Heart right ventricle (tissue), 16 donors: Measurements from ENCODE around the gene SLC35G3. TPM values are rescaled to one million over a fixed set of nuclear protein-coding genes. Genes with fewer than 3 reads are reported as not detected.

Source experiments
- ATAC-seq, 8 donors: fragments of 200-7000 bp; cut with Tn5 transposase; one replicate each; pipeline ENCODE4 v1.9.1; 2020; ENCODE audit warnings: mild to moderate bottlenecking in 8 of 8, moderate library complexity in 8 of 8, moderate number of reproducible peaks in 1 of 8
- DNase-seq, 2 donors: peaks; one replicate each; pipeline ENCODE4 v3.0.0-alpha.2; 2020
- H3K27ac ChIP-seq, 10 donors: fragments of 200-600 bp; sonication (generic) in 2 of 10; one replicate each; pipeline versions ENCODE4 v1.5.0 to v1.8.0; 2020 to 2022; ENCODE audit warnings: mild to moderate bottlenecking in 3 of 10
- H3K27me3 ChIP-seq, 7 donors: fragments of 200-600 bp; one replicate each; pipeline ENCODE4 v1.8.0; 2021 to 2022; ENCODE audit warnings: mild to moderate bottlenecking in 2 of 7
- H3K36me3 ChIP-seq, 9 donors: fragments of 200-600 bp; sonication (generic) in 1 of 9; one replicate each; pipeline versions ENCODE4 v1.5.0 to v1.8.0; 2020 to 2022; ENCODE audit warnings: mild to moderate bottlenecking in 2 of 9
- H3K4me1 ChIP-seq, 9 donors: fragments of 200-600 bp; sonication (generic) in 1 of 9; one replicate each; pipeline versions ENCODE4 v1.5.0 to v1.8.0; 2020 to 2022; ENCODE audit warnings: mild to moderate bottlenecking in 4 of 9
- H3K4me3 ChIP-seq, 10 donors: fragments of 200-600 bp; sonication (generic) in 2 of 10; one replicate each; pipeline versions ENCODE4 v1.5.0 to v1.8.0; 2020 to 2022; ENCODE audit warnings: mild to moderate bottlenecking in 7 of 10, moderate library complexity in 2 of 10
- H3K9me3 ChIP-seq, 11 donors: fragments of 200-600 bp in 10 of 11; sonication (generic) in 2 of 11; one replicate each; pipeline versions ENCODE4 v1.5.0 to v1.8.0; 2013 to 2022; ENCODE audit warnings: mild to moderate bottlenecking in 2 of 11, control low read depth in 1 of 11, moderate library complexity in 1 of 11
- WGBS, 2 donors: extraction: QIAGEN DNeasy Blood & Tissue Kit; methylation state at CpG; one replicate each; pipeline ENCODE4 v1.1.7; 2013; ENCODE audit warnings: inconsistent platforms in 1 of 2; 5-methylcytosine and 5-hydroxymethylcytosine counted together
- intact Hi-C, 10 donors: fragments of 100-400 bp; cut with DNase I; formaldehyde crosslinking; loops; one replicate each; pipeline versions ENCODE4 v1.11.1 to v1.14.2; 2022
- polyA plus RNA-seq, 2 donors: library from polyadenylated mRNA; stranded (reverse); fragments of 200-250 nt; gene quantifications; one replicate each; pipeline ENCODE4 v1.2.3, GENCODE V29; 2013
- total RNA-seq, 10 donors: library from RNA; stranded (reverse); fragmentation: NEBNext Ultra II Directional in 3 of 10; extraction: Animal tissue kit (Norgen Biotek cat#: 25700) in 3 of 10; gene quantifications; one replicate each; pipeline versions ENCODE4 v1.2.1 to v1.2.4, GENCODE V29; 2021 to 2023
- TF ChIP-seq, protein P1 (sequence below), 9 donors: fragments of 200-600 bp; sonication (generic) in 2 of 9; IDR thresholded peaks; one replicate each; pipeline versions ENCODE4 v1.5.0 to v1.8.0; 2021 to 2022; ENCODE audit warnings: antibody characterized with exemption in 9 of 9, mild to moderate bottlenecking in 5 of 9, moderate library complexity in 1 of 9
- donor health status: Arrhythmogenic right ventricular cardiomyopathy.
- donor health status: ischemic (EF 13 %, LVEDD 7.1; RV severe dilation, severe dysfunction).
- donor health status: healthy with polysubstance abuse.
- donor health status: DM: no; HTN: yes; CAD: no.
- donor health status: DM: no; HTN: no; CAD: no.
- donor health status: ischemic (EF 25% LVEDD 6.9; RV normal size, moderate dysfunction).
- donor health status: ischemic (EF 25% LVEDD 5.7; RV mildly dilated, moderate dysfunction).
- donor health status: healthy.
- donor health status: DM: yes; HTN: yes; CAD: no.
- donor health status: Ischemic cardiomyopathy.
- donor health status: ischemic (EF 35%, LVEDD 5.7; RV mildly dilated, moderate dysfunction).
- donor health status: nonischemic (EF 11% LVEDD 7.7; RV severe dilation, severe dysfunction).
- donor health status: DM: yes; HTN: yes; CAD: no.
- donor health status: PGD.
- donor health status: ischemic (EF 29% LVEDD 5.4; RV normal size, mild dysfunction).
- donor health status: nonischemic (EF 23%, LVEDD 6.1; RV moderate dilation, normal function).

SLC35G3 gene
- total and polyA plus RNA-seq, 12 donors: not detected

- 67 to 87% methylated on average over 5 of the region's 5 CpGs for WGBS, 2 donors
- H3K4me3 ChIP-seq: no peak overlapping the region
- intact Hi-C loops: loop anchor here in 4 of 10 donors (5.0 to 10.0 kb wide), 3 partner anchors 366 to 578 kb away; partner anchors contain the start of gene SLFN12L (in 1 of the 4)
- no peak overlapping the region for H3K27ac ChIP-seq
- H3K27me3 ChIP-seq: no peaks in the 10 kb centered on the region
- DNase-seq (no peak), ATAC-seq (no peak)
- H3K36me3 ChIP-seq: peaks cover 0 to 76% (median 0%) of the 10 kb centered on the region in 9 donors
- no peaks in the 10 kb centered on the region for H3K9me3 ChIP-seq
- H3K4me1 ChIP-seq: peaks cover 0 to 16% (median 0%) of the 10 kb centered on the region in 9 donors
- TF ChIP-seq, protein P1, sequence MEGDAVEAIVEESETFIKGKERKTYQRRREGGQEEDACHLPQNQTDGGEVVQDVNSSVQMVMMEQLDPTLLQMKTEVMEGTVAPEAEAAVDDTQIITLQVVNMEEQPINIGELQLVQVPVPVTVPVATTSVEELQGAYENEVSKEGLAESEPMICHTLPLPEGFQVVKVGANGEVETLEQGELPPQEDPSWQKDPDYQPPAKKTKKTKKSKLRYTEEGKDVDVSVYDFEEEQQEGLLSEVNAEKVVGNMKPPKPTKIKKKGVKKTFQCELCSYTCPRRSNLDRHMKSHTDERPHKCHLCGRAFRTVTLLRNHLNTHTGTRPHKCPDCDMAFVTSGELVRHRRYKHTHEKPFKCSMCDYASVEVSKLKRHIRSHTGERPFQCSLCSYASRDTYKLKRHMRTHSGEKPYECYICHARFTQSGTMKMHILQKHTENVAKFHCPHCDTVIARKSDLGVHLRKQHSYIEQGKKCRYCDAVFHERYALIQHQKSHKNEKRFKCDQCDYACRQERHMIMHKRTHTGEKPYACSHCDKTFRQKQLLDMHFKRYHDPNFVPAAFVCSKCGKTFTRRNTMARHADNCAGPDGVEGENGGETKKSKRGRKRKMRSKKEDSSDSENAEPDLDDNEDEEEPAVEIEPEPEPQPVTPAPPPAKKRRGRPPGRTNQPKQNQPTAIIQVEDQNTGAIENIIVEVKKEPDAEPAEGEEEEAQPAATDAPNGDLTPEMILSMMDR (IDR thresholded peaks at IDR 0.05): no peak
These were observed 27.7 kb downstream of the SLC35G3 start for GRCh38 chr17:35166526-35166925.

GRCh38 chr17:35164716-35165115 is 29.5 kb downstream of the SLC35G3 start:
- DNase-seq: no peak
- Histone ChIP-seq H3K9me3 (no peaks in the 10 kb centered on the region), H3K4me3 (no peak overlapping the region), H3K27me3 (no peaks in the 10 kb centered on the region), H3K27ac (no peak overlapping the region), H3K4me1 (peaks cover 0 to 16% (median 0%) of the 10 kb centered on the region in 9 donors), H3K36me3 (peaks cover 0 to 78% (median under 1%) of the 10 kb centered on the region in 9 donors)
- ATAC-seq: no peak
- TF ChIP-seq, protein P1 (IDR thresholded peaks at IDR 0.05): no peak
- WGBS, 2 donors: 71 to 79% methylated on average over 5 of the region's 5 CpGs
- intact Hi-C loops: loop anchor here in 4 of 10 donors (5.0 to 10.0 kb wide), 3 partner anchors 368 to 580 kb away; partner anchors contain the start of gene SLFN12L (in 1 of the 4)

GRCh38 chr17:35163886-35164285 is 30.3 kb downstream of the SLC35G3 start:
- no peaks in the 10 kb centered on the region for H3K9me3 ChIP-seq
- TF ChIP-seq, protein P1 (IDR thresholded peaks at IDR 0.05): no peak
- H3K4me3 ChIP-seq: no peak overlapping the region
- intact Hi-C loops: loop anchor here in 2 of 10 donors (10.0 kb wide), 1 partner anchor 581 kb away; no protein-coding TSS in a partner anchor
- ATAC-seq (no peak), DNase-seq (no peak)
- H3K27ac ChIP-seq: no peak overlapping the region
- peaks cover 0 to 16% (median 0%) of the 10 kb centered on the region in 9 donors for H3K4me1 ChIP-seq
- no peaks in the 10 kb centered on the region for H3K27me3 ChIP-seq
- peaks cover 0 to 79% (median 5%) of the 10 kb centered on the region in 9 donors for H3K36me3 ChIP-seq
- 92% methylated on average over 7 of the region's 7 CpGs for WGBS, 2 donors

DNA sequence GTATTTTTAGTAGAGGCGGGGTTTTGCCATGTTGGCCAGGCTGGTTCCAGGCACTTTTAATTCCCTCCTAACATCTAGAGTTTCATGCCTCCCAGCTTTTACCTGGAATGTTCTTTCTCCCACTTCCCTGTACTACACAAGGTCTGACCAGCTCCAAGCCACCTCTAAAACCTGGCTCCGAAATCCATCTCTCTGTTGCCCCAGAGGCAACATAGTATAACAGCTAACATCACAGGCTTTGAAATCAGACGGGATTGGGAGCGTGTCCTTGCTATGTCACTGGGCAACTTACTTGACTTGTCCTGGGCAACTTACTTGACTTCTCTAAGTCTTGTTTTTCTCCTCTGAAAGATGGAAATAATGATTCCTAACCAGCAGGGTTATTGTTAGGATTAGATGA is 31.4 kb downstream of the SLC35G3 start:
- Histone ChIP-seq H3K4me1 (peaks cover 0 to 16% (median 0%) of the 10 kb centered on the region in 9 donors), H3K27ac (no peak overlapping the region), H3K9me3 (no peaks in the 10 kb centered on the region), H3K4me3 (no peak overlapping the region), H3K36me3 (peaks cover 0 to 73% (median 5%) of the 10 kb centered on the region in 9 donors), H3K27me3 (no peaks in the 10 kb centered on the region)
- 84 to 87% methylated on average over 4 of the region's 4 CpGs for WGBS, 2 donors
- no peak for ATAC-seq
- intact Hi-C loops: loop anchor here in 2 of 10 donors (10.0 kb wide), 1 partner anchor 582 kb away; no protein-coding TSS in a partner anchor
- TF ChIP-seq, protein P1 (IDR thresholded peaks at IDR 0.05): no peak
- DNase-seq: no peak
